COLO668 (cell line): ENCODE results near the gene JPT1.
"Not testable (repeated sequence)": the region's sequence is repeated elsewhere in the genome, so short reads cannot be mapped to it uniquely, and the experiment has no call there.

ENCODE experiments used
- DNase-seq: peaks from one replicate; lab custom pipeline; 2025; ENCODE audit not compliant: unreplicated experiment; lab: John Stamatoyannopoulos, UW

The JPT1 gene

GRCh38 chr17:75158480-75158879 lies 4.2 kb upstream of the JPT1 start:
- DNase-seq: not testable (repeated sequence)

GRCh38 chr17:75155191-75155601 lies 884 bp upstream of the JPT1 start:
- DNase-seq: no peak

DNA sequence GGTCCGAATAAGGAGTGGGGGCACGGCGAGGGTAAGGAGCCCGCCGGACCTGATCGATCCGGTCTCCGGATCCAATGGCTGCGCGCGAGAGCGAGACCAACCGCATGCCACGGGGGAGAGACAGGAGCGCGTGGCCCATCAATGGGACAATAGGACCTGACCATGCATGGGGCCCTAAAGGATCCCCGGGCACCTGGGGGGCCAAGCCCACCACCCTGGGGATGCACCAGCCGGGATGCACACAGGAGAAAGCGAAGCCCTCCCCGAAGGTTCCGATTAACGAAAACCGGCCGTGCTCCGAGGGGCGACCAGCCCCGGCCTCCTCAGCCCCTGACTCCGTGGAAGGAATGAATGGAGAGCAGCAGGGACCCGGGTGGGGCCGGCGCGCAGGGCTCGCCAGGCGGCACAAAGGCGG lies 525 bp downstream of the JPT1 start:
- DNase-seq: peak; percentile 60

DNA sequence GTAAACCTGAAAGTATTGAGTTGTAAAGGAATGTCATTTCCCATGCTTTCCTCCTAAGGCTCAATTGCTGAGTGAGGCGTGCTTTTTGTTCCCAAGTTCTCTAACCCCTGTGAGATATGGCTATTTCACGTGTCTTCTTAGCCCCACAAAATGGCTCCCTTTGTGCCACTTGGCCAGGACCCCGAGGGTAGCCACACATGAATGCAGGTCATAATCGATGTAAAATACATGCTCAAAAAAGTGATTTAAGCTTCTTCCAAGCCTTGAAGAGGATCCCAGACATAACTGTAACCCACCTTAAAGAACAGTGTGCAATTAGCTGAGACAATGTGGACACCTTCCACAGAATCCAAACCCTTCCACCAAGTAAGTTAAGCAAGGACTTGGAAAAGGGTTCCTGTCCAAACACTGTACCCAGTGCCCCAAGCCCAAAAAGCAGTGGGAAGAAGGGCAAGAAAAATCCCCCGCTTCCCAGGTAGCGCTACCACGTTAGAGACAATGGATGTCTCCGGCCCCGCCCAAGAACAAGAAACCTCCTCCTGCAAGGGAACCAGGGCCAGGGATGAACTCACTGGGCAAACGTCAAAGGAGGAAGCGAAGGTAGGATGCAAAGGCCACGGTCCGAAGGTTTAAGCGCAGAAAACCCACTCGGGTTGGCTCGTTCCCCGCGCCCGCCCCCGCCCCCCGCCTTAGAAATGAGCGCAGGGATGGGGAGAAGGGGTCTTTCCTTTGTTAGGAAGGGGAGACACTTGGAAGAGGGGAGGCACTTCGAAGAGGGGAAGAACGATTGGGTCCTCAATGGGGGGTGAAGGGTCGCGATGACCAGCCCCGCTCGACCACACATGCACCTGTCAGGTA lies 1.2 kb downstream of the JPT1 start:
- DNase-seq: peak; percentile 43

- no peak for DNase-seq
These were observed 1.8 kb downstream of the JPT1 start for GRCh38 chr17:75152523-75152921.

- peak; percentile 4 for DNase-seq
These were observed 2.4 kb downstream of the JPT1 start for GRCh38 chr17:75151930-75152329.

- no peak for DNase-seq
These were observed 6.3 kb downstream of the JPT1 start for GRCh38 chr17:75147878-75148546.

DNA sequence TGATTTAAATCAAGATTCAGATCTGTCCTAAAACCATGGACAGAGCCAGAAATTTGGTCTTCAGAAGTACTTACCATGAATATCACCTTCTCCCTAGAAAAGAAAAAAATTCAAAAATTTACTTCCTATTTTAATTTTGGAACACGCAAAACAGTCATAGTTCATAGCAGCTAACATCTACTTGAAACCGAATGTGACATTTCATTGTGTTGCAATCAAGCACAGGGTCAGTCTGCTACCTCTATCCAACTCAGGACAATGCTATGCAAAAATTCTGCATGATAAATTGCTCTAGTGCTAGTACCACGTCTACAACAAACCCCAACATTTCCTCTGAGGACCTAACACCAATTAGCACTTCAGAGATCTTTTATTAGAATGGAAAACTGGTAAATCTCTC lies 7.7 kb downstream of the JPT1 start:
- DNase-seq: no peak

DNA sequence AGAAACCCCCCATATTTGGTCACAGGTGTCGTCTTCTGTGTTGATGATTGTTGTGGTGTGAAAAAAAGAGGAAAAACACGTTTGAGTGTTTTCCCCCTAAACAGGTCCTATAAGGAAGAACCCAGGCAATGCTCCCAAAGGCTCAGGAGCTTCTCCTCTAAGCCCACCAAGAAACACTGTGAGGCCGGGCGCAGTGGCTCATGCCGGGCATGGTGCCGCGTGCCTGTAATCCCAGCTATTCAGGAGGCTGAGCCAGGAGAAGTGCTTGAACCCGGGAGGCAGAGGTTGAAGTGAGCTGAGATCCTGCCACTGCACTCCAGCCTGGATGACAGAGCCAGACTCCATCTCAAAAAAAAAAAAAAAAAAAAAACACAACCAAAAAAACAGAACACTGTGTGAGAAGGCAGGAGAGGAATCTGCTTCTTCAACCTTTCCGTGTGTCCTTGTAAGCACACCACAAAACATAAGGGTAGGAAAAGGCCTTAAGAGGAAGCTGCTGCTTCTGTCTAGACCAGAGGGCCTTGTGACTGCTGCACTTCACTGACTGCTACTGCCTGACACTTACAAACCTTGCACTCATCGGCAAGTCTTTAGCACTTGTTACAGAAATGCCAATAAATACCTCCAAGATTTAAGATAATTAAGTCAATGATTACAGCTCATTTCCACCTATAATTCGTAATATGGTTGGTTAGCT lies 9.3 kb downstream of the JPT1 start:
- DNase-seq: no peak

- no peak for DNase-seq
These were observed 11.9 kb downstream of the JPT1 start for GRCh38 chr17:75142236-75142971.

DNA sequence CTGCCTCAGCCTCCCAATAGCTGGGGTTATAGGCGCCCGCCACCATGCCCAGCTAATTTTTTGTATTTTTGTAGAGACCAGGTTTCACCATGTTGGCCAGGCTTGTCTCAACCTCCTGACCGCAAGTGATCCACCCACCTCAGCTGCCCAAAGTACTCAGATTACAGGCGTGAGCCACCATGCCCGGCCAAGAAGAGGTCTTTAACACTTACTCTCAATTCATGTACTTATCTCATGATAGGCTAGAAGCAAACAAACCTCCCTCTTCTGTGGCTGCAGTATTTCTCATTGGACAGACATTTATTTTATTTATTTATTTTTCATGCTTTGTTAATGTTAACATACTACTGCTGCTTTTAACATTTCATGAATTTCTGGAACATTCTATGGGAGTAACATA lies 15.8 kb downstream of the JPT1 start:
- no peak for DNase-seq

- not testable (repeated sequence) for DNase-seq
These were observed 16.6 kb downstream of the JPT1 start for GRCh38 chr17:75137762-75138161.

- DNase-seq: no peak
These were observed 18.4 kb downstream of the JPT1 start for GRCh38 chr17:75135946-75136345.

GRCh38 chr17:75135452-75135851 lies 18.9 kb downstream of the JPT1 start:
- DNase-seq: no peak

DNA sequence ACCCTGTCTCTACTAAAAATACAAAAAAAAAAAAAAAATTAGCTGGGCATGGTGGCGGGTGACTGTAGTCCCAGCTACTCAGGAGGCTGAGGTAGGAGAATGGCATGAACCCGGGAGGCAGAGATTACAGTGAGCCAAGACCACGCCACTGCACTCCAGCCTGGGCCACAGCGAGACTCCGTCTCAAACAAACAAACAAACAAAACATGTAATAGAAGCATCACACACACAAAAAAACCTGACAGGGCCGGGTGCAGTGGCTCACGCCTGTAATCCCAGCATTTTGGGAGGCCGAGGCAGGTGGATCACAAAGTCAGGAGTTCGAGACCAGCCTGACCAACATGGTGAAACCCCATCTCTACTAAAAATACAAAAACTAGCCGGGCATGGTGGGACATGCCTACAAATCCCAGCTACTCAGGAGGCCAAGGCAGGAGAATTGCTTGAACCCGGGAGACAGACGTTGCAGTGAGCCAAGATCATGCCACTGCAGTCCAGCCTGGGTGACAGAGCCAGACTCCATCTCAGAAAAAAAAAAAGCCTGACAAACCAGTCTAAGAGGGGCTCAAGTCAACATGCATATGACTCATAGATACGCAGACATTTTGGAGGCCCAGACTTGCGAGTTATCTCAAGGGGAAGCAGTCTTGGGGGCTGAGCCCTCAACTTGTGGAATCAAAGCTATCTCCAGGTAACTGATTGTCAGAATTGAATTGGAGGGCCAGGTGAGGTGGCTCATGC lies 20.5 kb downstream of the JPT1 start:
- not testable (repeated sequence) for DNase-seq

DNA sequence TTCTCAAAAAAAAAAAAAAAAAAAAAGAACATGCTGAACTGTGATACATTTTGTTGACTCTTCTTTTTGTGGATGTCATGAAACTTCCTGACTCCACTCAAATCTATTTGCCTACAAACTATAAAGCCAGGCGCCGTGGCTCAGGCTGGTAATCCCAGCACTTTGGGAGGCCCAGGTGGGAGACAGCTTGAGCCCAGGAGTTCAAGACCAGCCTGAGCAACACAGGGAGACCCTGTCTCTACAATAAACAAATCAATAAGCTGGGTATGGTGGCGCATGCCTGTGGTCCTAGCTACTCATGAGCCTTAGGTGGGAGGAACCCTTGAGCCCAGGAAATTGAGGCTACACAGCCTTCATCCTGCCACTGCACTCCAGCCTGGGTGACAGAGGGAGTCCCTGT lies 21.3 kb downstream of the JPT1 start:
- DNase-seq: no peak

- not testable (repeated sequence) for DNase-seq
These were observed 22.0 kb downstream of the JPT1 start for GRCh38 chr17:75132018-75133000.

DNA sequence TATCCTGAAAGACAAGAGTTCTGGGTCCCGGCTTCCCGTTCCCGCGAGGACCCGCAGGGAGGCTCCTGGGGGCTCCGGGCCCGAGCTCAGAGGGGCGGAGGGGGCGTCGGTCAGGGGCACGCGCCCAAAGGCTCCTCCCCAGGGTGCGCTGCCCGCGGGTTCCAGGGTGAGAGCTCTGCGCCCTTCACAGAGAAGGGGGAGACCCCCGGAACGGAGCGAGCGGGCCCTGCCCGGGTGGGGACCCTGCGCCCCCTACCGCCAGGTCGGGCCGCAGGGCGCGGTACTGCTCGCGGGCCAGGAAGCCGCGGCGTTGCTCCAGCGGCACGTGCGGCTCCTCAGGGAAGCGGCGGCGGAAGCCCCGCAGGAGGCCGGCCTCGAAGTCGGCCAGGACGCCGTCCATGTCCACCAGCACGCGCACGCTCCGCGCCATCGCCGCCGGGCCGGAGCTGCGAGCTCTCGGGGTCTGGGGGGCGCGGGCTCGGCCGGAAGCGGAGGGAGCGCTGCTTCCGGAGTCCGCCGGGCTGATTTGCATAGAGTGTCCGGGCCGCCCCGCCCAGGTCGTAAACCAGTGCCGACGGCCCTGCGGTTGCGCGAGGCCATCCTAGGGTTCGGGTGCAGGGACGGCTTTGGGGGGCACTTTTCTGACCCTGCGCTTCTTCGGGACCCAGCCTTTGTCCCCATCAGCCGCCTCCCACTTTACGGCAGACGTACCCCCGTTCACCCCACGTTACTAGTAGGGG lies 22.9 kb downstream of the JPT1 start, which contains the start of gene NT5C:
Gene NT5C (minus strand): TSS at position 465 of the 740 bp plus-strand sequence. CDS start 35 bp downstream, at position 430.
- peak; percentile 85 for DNase-seq
